GM12878 (cell line): ENCODE data around the gene GMPR2. TPM values are rescaled to one million over a fixed set of nuclear protein-coding genes. Genes with fewer than 3 reads are reported as not detected.
A peak's percentile ranks its signal among the peaks of the same experiment; 100 is the strongest.

Experiments
- ATAC-seq: fragments of 200-7000 bp; cut with Tn5 transposase; 3 replicates; pipeline ENCODE4 v1.9.1; 2020; ENCODE audit warnings: mild to moderate bottlenecking, moderate library complexity
- BruUV-seq: library from RNA; stranded (reverse); fragments of 400-500 nt; replicated peaks from 2 replicates; lab custom pipeline; 2021; lab: Mats Ljungman, UMichigan
- CTCF ChIA-PET: fragments of 300-600 bp; sonication (Branson Sonifier 250); formaldehyde crosslinking; extraction: SDS; loops from one replicate; lab custom pipeline; 2021; ENCODE audit warnings: inconsistent platforms; lab: Yijun Ruan, JAX
- POLR2A ChIA-PET: fragments of 350-600 bp; formaldehyde crosslinking; extraction: SDS; loops from one replicate; lab custom pipeline; 2021; ENCODE audit warnings: inconsistent platforms; lab: Charles Lee
- RAD21 ChIA-PET: fragments of 300-600 bp; sonication (Branson Sonifier 250); formaldehyde crosslinking; loops from one replicate; lab custom pipeline; 2023; ENCODE audit warnings: antibody characterized with exemption; ENCODE audit not compliant: unreplicated experiment; lab: Charles Lee
- SMC1A ChIA-PET: fragments of 300-600 bp; sonication (Branson Sonifier 250); formaldehyde crosslinking; loops from one replicate; lab custom pipeline; 2023; ENCODE audit not compliant: unreplicated experiment, uncharacterized antibody; lab: Charles Lee
- DNase-seq: peaks from one replicate; pipeline ENCODE4 v3.0.0-alpha.2; 2011; ENCODE audit warnings: low read depth, low spot score
- FAIRE-seq: peaks from 3 replicates; lab custom pipeline; 2011; peaks lifted over from hg19 to GRCh38; lab: Jason Lieb, UNC
- H2AFZ ChIP-seq: 2 replicates; pipeline ENCODE4 v1.6.0; 2011; ENCODE audit warnings: low read depth, low read length, control low read depth; ENCODE audit not compliant: control insufficient read depth
- H3K27ac ChIP-seq: 2 replicates; pipeline ENCODE4 v1.5.1; 2011; ENCODE audit warnings: control low read depth; ENCODE audit not compliant: control insufficient read depth, insufficient read depth
- H3K27me3 ChIP-seq, 2 experiments: replicated peaks in 1 of 2; 2 replicates each; pipeline versions ENCODE4 v1.6.0 to v1.6.1; 2011; ENCODE audit warnings: low read length in 1 of 2; ENCODE audit not compliant: control insufficient read depth in 2 of 2, insufficient read depth in 2 of 2
- H3K36me3 ChIP-seq, 2 experiments: 2 replicates each; pipeline ENCODE4 v1.5.1; 2011; ENCODE audit warnings: low read length in 1 of 2; ENCODE audit not compliant: control insufficient read depth in 2 of 2, insufficient read depth in 2 of 2
- H3K4me1 ChIP-seq: 2 replicates; pipeline ENCODE4 v1.6.1; 2011; ENCODE audit warnings: mild to moderate bottlenecking, low read length, moderate library complexity, mixed read lengths; ENCODE audit not compliant: control insufficient read depth, insufficient read depth
- H3K4me2 ChIP-seq: 2 replicates; pipeline ENCODE4 v1.6.0; 2011; ENCODE audit warnings: control low read depth; ENCODE audit not compliant: control insufficient read depth, insufficient read depth
- H3K4me3 ChIP-seq: fragments of 200-600 bp; sonication (generic); 2 replicates; pipeline ENCODE4 v1.5.1; 2016
- H3K79me2 ChIP-seq: 2 replicates; pipeline ENCODE4 v1.6.0; 2011; ENCODE audit warnings: low read length; ENCODE audit not compliant: control insufficient read depth, insufficient read depth
- H3K9ac ChIP-seq: 2 replicates; pipeline ENCODE4 v1.8.0; 2011; ENCODE audit warnings: low read length, control low read depth, mixed read lengths; ENCODE audit not compliant: control insufficient read depth, insufficient read depth
- H3K9me3 ChIP-seq: replicated peaks from 3 replicates; pipeline ENCODE4 v1.5.1; 2011; ENCODE audit warnings: mild to moderate bottlenecking, low read length; ENCODE audit not compliant: control insufficient read depth, insufficient read depth
- H4K20me1 ChIP-seq: 2 replicates; pipeline ENCODE4 v1.6.0; 2011; ENCODE audit not compliant: control insufficient read depth, insufficient read depth
- IRF5 ChIP-seq: fragments of 450-650 bp; IDR thresholded peaks from 2 replicates; pipeline ENCODE4 v1.6.1; 2017; ENCODE audit warnings: borderline replicate concordance
- KAT2A ChIP-seq: conservative IDR thresholded peaks from 2 replicates; pipeline ENCODE4 v1.6.1; 2011; ENCODE audit warnings: low read depth, low read length; ENCODE audit not compliant: control insufficient read depth
- PAX5 ChIP-seq: IDR thresholded peaks from 2 replicates; pipeline ENCODE4 v1.6.1; 2011; ENCODE audit warnings: low read depth, low read length, borderline replicate concordance
- PBX3 ChIP-seq: IDR thresholded peaks from 2 replicates; pipeline ENCODE4 v1.6.1; 2011; ENCODE audit warnings: mild to moderate bottlenecking, low read depth, low read length, moderate library complexity; ENCODE audit not compliant: insufficient replicate concordance
- PKNOX1 ChIP-seq: fragments of 450-650 bp; IDR thresholded peaks from 2 replicates; pipeline ENCODE4 v1.6.1; 2016; ENCODE audit warnings: mild to moderate bottlenecking
- POLR2A ChIP-seq: IDR thresholded peaks from 2 replicates; pipeline ENCODE4 v1.6.1; 2011; ENCODE audit warnings: low read depth, mild to moderate bottlenecking, low read length
- POLR2AphosphoS2 ChIP-seq: IDR thresholded peaks from 2 replicates; pipeline ENCODE4 v1.6.1; 2011; ENCODE audit warnings: low read depth, mild to moderate bottlenecking, low read length, improper control_type of control experiment, moderate library complexity
- RCOR1 ChIP-seq: conservative IDR thresholded peaks from 2 replicates; pipeline ENCODE4 v1.6.1; 2012; ENCODE audit warnings: low read depth, low read length, improper control_type of control experiment
- SIX5 ChIP-seq: IDR thresholded peaks from 2 replicates; pipeline ENCODE4 v1.6.1; 2011; ENCODE audit warnings: mild to moderate bottlenecking, low read depth, low read length, moderate library complexity; ENCODE audit not compliant: severe bottlenecking
- SMAD5 ChIP-seq: IDR thresholded peaks from 2 replicates; pipeline ENCODE4 v1.6.1; 2016; ENCODE audit warnings: antibody characterized with exemption, low read depth
- TARDBP ChIP-seq: IDR thresholded peaks from 2 replicates; pipeline ENCODE4 v1.6.1; 2016; ENCODE audit warnings: borderline replicate concordance
- TCF7 ChIP-seq: IDR thresholded peaks from 2 replicates; pipeline ENCODE4 v1.6.1; 2014; ENCODE audit warnings: antibody characterized with exemption, borderline replicate concordance
- ZBTB33 ChIP-seq: fragments of 450-650 bp; IDR thresholded peaks from 2 replicates; pipeline ENCODE4 v1.6.1; 2017; ENCODE audit warnings: mild to moderate bottlenecking
- ZNF384 ChIP-seq: IDR thresholded peaks from 2 replicates; pipeline ENCODE4 v1.6.1; 2012; ENCODE audit warnings: low read depth, mild to moderate bottlenecking, low read length, improper control_type of control experiment, borderline replicate concordance
- WGBS: methylation state at CpG from one replicate; pipeline ENCODE4 v1.1.6; 2016; ENCODE audit warnings: low lambda C conversion rate; ENCODE audit not compliant: insufficient replicate concordance, insufficient coverage; ENCODE audit errors: missing lambda C conversion rate; 5-methylcytosine and 5-hydroxymethylcytosine counted together
- in situ Hi-C: fragments of 300-500 bp; cut with MboI; formaldehyde crosslinking; loops from 9 replicates; pipeline ENCODE4 v1.14.3; 2018; ENCODE audit warnings: mixed read lengths
- intact Hi-C: fragments of 100-400 bp; cut with micrococcal nuclease; formaldehyde crosslinking; loops from one replicate; pipeline ENCODE4 v1.14.2; 2022; ENCODE audit not compliant: unreplicated experiment
- polyA plus RNA-seq, 11 experiments: library from polyadenylated mRNA; depleted of rRNA in 4 of 11; unstranded in 6 of 11; stranded (reverse) in 5 of 11; fragments of >200 nt; fragmentation: Nextera tagmentation in 4 of 11; fragmentation: Illumina TruSeq in 1 of 11; extraction: Ambion mirVana in 4 of 11; extraction: Trizol in 1 of 11; gene quantifications; 1 replicate in 1 of 11; 2 replicates in 10 of 11; pipeline versions ENCODE4 v1.2.1 to v1.2.3, GENCODE V29; 2011 to 2016; ENCODE audit warnings: inconsistent platforms in 2 of 11, missing spikeins in 2 of 11, low read depth in 1 of 11
- total RNA-seq, 4 experiments: library from RNA; depleted of rRNA in 3 of 4; stranded (reverse); fragments of >200 nt in 3 of 4; fragmentation: Illumina TruSeq in 1 of 4; extraction: Trizol in 1 of 4; gene quantifications; 2 replicates each; pipeline versions ENCODE4 v1.2.1 to v1.2.3, GENCODE V29; 2013 to 2021

The GMPR2 gene
- total and polyA plus RNA-seq, 10 of the 15 experiments (the other 5 are each of a cell fraction or from before 2014, with no cell fraction given), result 55.1 to 80.3 (median 61.5) TPM

GRCh38 chr14:24206260-24207103, 26.2 kb upstream of the GMPR2 start:
- FAIRE-seq, result no peak
- peaks cover under 1% of the 10 kb centered on the region for H3K4me1 ChIP-seq
- no peak overlapping the region for H3K4me3 ChIP-seq
- H3K27me3 ChIP-seq, result no peaks in the 10 kb centered on the region
- H2AFZ ChIP-seq, result no peak overlapping the region
- TF ChIP-seq TCF7 (no peak), KAT2A (no peak), TARDBP (no peak), POLR2A (0 out of 2 replicates have a peak, but pooled peaks have one; percentile 3), POLR2AphosphoS2 (0 out of 2 replicates have a peak, but pooled peaks have one; percentile 23), PAX5 (no peak), SMAD5 (no peak), PKNOX1 (no peak), ZBTB33 (no peak), PBX3 (no peak), RCOR1 (no peak), SIX5 (no peak), ZNF384 (no peak), IRF5 (no peak)
- no peak for DNase-seq
- ChIA-PET SMC1A (interaction anchor here (0.5 to 1.0 kb wide), 2 partner anchors 11 to 97 kb away, joined by 3 read pairs; no protein-coding TSS in a partner anchor), RAD21 (no interaction called here), POLR2A (interaction anchor here (0.6 to 1.6 kb wide), 5 partner anchors 8 to 59 kb away, joined by 3 to 11 read pairs (median 4); partner anchors contain the start of genes RNF31 and TM9SF1), CTCF (interaction anchor here (1.1 kb wide), 1 partner anchor 170 kb away, joined by 3 read pairs; no protein-coding TSS in a partner anchor)
- no peak overlapping the region for H3K4me2 ChIP-seq
- 0 out of 2 replicates have a peak, but pooled peaks cover 3% of the 10 kb centered on the region for H4K20me1 ChIP-seq
- intact Hi-C loops, result no loop called here
- 97% methylated on average over 11 of the region's 11 CpGs for WGBS
- peaks cover 3 to 32% of the 10 kb centered on the region in 2 experiments; a peak in 3 of 4 replicates for H3K36me3 ChIP-seq
- peaks cover 4% of the 10 kb centered on the region for H3K79me2 ChIP-seq
- ATAC-seq, result no peak
- H3K9ac ChIP-seq, result no peak overlapping the region
- BruUV-seq, result TSS peak; percentile 37
- in situ Hi-C loops, result no loop called here
- H3K27ac ChIP-seq, result no peak overlapping the region
- H3K9me3 ChIP-seq, result peaks cover 5% of the 10 kb centered on the region
